HG03025 (cell line): ENCODE data around the gene NRDC.
"Not testable (repeated sequence)": the region's sequence is repeated elsewhere in the genome, so short reads cannot be mapped to it uniquely, and the experiment has no call there.

Experiments
- ATAC-seq: cut with Tn5 transposase; IDR thresholded peaks from one replicate; pipeline ENCODE4 v1.9.1; 2021; ENCODE audit warnings: mild to moderate bottlenecking, moderate library complexity; ENCODE audit not compliant: unreplicated experiment, low FRiP score

The NRDC gene

DNA sequence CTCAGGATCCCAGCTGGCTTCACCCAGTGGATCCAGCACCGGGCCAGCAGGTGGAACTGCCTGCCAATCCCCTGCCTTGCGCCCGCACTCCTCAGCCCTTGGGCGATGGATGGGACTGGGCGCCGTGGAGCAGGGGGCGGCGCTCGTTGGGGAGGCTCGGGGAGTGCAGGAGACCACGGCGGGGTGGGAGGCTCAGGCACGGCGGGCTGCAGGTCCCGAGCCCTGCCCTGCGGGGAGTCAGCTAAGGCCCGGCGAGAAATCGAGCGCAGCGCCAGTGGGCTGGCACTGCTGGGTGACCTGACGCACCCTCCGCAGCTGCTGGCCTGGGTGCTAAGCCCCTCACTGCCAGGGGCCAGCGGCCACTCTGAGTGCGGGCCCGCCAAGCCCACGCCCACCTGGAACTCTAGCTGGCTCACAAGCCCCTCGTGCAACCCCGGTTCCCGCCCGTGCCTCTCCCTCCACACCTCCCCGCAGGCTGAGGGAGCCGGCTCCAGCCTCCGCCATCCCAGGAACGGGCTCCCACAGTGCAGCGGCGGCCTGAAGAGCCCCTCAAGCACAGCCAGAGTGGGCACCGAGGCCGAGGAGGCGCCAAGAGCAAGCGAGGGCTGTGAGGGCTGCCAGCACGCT lies 31.1 kb downstream of the NRDC start:
- ATAC-seq: no peak

DNA sequence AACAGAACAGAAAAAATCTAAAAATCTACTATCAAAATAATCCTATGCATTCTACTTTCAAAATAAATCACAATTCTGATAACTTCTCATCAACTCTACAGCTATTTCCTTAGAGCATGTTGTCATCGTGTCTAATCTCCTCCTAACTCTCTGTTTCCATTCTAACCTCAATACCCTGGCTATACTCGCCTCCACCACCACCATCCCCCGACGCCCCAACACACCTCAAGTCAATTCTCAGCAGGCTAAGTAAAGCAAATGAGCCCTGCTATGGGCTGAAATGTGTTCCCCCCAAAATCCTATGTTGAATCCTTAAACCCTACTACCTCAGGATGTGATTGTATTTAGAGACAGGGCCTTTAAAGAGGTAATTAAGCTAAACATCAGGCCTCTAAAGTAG lies 34.6 kb downstream of the NRDC start:
- no peak for ATAC-seq

DNA sequence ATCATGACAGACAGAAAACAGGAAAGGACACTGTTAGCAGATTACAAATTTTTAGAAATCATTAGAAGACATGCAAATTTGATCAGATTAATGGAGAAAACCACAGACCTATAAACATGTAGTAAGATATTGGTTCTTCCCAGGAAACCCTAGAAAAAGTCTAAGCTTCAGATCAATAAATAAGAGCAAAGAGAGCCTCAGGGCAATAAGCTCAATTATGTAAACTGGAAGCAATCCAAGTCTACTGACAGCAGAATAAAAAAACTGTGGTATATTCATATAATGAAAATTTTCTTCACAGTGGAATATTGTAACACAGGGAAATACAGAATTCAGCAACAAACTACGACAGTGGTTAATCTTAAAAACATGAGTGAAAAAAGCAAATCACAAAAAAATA lies 36.3 kb downstream of the NRDC start:
- ATAC-seq: no peak

DNA sequence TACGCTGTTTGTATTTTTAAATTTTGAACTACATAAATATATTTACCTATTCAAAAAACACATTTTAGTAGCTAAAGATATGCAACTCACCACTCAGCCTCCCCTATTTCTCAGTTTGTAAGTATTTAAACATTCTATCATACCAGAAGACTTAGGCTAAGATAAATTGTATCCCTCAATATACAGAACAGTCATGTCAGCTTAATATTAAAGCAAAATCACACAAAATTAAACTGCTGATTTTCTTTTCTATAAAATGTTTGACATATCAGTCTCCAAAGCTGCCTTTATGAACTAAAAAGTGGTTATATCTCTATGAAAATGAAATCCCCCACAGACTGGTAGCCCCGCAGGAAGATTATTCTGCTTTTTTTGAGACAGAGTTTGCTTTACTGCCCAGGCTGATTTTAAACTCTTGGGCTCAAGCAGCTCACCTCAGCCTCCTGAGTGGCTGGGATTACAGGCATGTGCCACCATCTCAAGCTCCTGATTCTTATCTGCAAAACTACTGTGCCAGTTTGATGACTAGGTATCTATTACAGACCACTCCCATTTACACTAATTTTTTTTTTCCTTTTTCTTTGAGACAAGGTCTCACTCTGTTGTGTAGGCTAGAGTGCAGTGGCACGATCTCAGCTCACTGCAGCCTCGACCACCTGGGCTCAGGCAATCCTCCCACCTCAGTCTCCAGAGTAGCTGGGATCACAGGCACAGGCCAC lies 37.6 kb downstream of the NRDC start:
- ATAC-seq: no peak

GRCh38 chr1:51840182-51840581 lies 38.3 kb downstream of the NRDC start:
- no peak for ATAC-seq

DNA sequence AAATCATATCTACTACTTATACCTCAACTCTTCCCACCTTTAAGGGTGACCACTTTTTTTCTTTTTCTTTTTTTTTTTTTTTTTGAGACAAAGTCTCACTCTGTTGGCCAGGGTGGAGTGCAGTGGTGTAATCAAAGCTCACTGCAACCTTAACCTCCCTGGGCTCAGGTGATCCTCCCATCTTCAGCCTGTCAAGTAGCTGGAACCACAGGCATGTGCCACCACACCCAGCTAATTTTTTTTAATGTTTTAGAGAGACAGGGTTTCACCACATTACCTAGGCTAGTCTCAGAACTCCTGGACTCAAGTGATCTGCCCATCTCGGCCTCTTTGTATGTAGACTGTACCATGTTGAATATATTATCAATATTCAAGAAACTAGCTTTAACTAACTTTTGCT lies 39.4 kb downstream of the NRDC start:
- ATAC-seq: no peak

- no peak for ATAC-seq
Observed at GRCh38 chr1:51837243-51837642, 41.3 kb downstream of the NRDC start.

- no peak for ATAC-seq
Observed at GRCh38 chr1:51833700-51834099, 44.8 kb downstream of the NRDC start.

DNA sequence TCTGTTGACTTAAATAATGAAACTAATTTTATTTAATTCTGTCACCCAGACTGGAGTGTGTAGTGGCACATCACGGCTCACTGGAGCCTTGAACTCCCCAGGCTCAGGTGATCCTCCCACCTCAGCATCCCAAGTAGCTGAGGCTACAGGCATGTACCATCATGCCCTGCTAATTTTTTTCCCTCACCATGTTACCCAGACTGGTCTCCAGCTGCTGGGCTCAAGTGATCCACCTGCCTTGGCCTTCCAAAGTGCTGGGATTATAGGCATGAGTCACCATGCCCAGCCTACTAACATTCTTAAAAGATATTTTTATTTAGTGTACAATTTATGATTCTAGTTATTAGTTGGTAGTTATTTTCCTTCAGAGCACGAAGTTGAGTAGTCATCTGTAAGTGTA lies 49.5 kb downstream of the NRDC start:
- no peak for ATAC-seq

DNA sequence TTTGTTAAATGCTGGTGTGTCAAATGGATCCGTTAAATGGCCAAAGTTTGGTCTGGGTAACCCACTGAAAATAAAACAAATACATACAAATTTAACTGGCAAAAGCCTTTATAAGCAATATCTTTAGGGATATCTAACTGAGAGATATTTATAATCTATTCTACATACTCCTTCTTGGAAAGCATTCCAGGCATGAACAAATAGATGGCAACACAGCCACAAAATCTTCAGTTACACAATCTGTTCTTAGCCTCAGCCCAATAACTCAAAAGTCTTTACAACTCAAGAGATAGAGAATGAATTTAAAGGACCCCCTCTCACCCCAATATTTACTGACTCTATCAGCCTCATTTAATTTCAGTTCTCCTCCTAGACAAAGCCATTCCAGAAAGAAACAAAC lies 58.7 kb downstream of the NRDC start:
- ATAC-seq: no peak

- not testable (repeated sequence) for ATAC-seq
Observed at GRCh38 chr1:51819021-51819420, 59.5 kb downstream of the NRDC start.

DNA sequence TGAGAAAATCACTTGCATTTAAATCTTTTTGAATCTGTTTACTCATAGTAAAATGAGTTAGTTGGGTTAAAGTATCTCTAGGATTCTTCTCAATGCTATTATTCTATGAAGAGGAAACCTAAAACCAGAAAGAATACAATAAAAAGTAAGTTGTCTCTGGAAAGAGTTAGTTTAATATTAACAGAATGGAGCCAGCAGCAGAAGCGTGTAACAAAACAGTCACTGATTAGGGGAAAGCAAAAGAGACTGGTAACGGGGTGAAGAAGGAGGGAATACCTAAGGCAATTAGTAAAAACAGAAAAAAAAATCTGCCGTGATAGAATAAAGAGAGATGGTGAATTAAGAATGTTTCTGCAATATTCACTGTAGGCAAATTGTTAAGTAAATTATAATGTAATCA lies 60.0 kb downstream of the NRDC start:
- ATAC-seq: no peak

GRCh38 chr1:51814513-51814912 lies 64.0 kb downstream of the NRDC start:
- ATAC-seq: no peak

DNA sequence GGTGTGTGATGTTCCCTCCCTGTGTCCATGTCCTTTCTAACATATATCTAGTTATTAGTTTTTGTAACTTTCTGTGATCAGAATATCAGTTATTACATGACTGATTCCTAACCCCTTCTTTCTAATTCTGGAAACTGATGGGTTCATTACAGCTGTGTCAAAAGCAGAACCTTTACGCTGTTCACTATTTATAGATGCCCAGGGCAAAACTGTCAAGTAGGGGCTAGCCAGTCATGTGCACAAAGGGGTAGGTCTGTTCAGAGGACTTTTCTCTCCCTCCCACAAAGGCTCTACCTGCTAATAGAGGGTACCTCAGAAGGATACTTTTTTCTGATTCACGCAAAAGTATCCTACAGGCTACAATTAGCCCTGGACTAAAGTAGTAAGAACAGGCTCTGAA lies 79.2 kb downstream of the NRDC start:
- no peak for ATAC-seq

DNA sequence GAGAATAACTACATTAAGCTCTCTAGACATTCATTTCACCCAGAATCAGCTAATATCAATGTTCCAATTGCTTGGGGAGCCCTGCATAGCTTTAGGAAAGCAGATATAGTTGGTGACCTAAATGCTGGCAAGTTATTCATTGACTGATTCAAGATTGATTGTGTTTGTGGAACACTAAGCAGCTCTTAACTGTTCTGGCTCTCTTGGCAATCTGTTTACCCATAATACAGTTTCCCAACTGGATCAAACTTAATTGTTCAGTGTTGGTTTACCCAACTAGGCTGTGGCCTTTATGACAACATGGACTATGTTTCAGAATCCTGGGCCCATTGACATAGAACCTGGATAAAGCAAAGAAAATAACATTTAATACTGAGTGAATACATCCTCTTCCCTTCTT lies 83.7 kb downstream of the NRDC start:
- no peak for ATAC-seq

- no peak for ATAC-seq
Observed at GRCh38 chr1:51794260-51794659, 84.3 kb downstream of the NRDC start.

- ATAC-seq: no peak
Observed at GRCh38 chr1:51792864-51793263, 85.7 kb downstream of the NRDC start.

DNA sequence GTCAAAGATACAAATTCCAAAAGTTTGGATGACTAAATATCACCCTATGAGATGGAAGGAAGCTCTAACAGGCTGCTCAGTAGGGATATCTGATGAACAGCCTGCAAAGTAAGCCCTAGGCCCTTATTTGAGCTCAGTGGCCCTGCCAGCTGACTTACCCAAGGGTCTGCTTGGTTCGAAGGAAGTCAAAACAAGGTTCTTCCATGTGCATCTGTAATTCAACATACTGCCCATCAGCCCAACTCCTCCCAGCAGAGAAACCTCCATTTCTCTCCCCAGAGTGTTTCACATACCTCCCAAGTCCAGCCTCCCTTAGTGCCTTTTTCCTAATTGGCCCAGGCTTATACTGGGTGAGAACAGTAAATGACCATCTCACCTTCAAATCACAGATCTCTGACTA lies 86.6 kb downstream of the NRDC start:
- ATAC-seq: no peak

DNA sequence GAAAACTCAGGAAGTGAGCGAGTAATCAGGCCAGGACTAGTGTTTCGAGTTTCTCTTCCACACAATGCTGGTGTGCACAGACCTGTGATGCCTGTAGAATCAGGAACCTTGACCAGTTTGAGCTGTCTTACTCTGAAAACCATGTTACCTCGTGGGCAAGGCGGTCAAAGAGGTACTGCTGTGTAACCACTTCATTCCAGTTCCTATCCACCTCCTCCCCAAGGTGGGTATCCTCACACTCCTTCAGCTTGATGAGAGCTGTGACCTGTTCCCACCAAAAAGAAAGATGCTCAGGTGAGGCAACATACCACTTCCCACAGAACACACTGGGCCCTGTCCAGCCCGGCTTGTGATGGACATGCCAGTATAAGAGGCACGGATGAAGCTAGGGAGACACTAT lies 88.1 kb downstream of the NRDC start:
- no peak for ATAC-seq

DNA sequence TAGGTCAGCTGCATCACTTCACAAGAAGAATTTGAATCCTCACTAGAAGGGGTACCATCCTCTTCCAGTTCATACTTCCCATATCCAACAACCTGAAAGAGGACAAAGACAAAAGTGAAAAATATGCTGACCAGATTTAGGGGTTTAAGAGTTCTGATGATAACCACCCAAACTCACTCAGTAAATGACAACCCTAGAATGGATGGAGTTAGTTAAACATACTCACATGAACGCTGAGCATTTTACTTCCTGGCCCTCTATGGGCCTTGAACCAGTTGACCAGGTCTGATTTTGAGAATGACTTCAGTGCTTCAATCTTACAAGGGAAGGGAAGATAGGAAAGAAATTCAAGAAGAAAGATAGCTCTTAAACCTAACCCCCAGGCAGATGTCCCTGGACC lies 89.2 kb downstream of the NRDC start:
- no peak for ATAC-seq

DNA sequence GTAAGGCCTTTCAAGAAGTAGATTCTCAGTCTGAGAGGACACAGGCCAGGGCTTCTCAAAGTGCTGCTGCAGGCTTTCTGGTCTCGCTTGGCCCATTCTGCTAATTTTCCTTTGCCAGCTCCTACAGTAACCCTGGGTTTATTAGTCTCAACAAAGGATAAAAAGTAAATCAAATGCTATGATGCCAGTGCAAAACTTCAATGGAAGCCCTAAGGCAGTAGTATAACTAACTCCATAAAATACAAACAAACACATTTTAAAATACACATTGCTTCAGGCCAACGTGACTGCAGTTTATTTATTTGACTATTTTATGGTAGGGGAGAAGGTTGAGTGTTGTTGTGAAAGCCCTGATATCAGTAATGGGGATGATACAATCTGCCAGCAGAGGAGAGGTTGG lies 89.6 kb downstream of the NRDC start:
- no peak for ATAC-seq

DNA sequence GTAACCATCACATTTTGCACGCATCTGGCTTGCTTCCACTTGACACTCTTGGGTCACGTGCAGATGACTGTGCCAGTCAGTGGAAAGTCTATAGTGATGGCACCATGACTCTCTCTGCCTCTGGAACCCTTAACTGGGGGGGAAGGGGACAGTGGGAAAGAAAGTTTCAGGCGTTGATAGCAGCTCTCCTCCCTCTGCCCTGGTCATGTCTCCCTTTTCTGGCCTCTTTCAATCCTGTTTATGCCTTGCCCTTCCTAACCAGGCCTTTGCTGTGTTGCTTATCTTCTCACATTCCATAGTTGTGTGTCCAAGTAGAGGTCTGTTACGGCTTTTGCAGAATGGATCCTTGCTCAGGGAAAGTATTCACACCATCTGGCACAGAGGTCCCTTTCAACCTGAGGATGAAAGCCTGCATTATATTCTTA lies 93.5 kb downstream of the NRDC start:
- ATAC-seq: no peak
